Hepatocyte (in vitro differentiated cells): ENCODE data around the gene CGREF1. TPM values are rescaled to one million over a fixed set of nuclear protein-coding genes. Genes with fewer than 3 reads are reported as not detected.

Source experiments
- DNase-seq: peaks from one replicate; pipeline ENCODE4 v3.0.0-alpha.2; 2016; ENCODE audit warnings: low spot score
- H2AFZ ChIP-seq: fragments of 200-600 bp; sonication (generic); 2 replicates; pipeline ENCODE4 v1.6.0; 2016; ENCODE audit warnings: antibody characterized with exemption, mild to moderate bottlenecking
- H3K27ac ChIP-seq: fragments of 200-600 bp; sonication (generic); 2 replicates; pipeline ENCODE4 v1.5.1; 2016; ENCODE audit warnings: mild to moderate bottlenecking
- H3K27me3 ChIP-seq: fragments of 200-600 bp; sonication (generic); 2 replicates; pipeline ENCODE4 v1.6.1; 2016
- H3K36me3 ChIP-seq: fragments of 200-600 bp; sonication (generic); replicated peaks from 2 replicates; pipeline ENCODE4 v1.5.1; 2016; ENCODE audit warnings: low read depth; ENCODE audit not compliant: insufficient read depth
- H3K4me1 ChIP-seq: fragments of 200-600 bp; sonication (generic); 2 replicates; pipeline ENCODE4 v1.5.1; 2016; ENCODE audit warnings: mild to moderate bottlenecking, moderate library complexity; ENCODE audit not compliant: insufficient read depth
- H3K4me2 ChIP-seq: fragments of 200-600 bp; sonication (generic); 2 replicates; pipeline ENCODE4 v1.6.0; 2016
- H3K4me3 ChIP-seq: fragments of 200-600 bp; sonication (generic); 2 replicates; pipeline ENCODE4 v1.5.1; 2016; ENCODE audit warnings: mild to moderate bottlenecking
- H3K79me2 ChIP-seq: fragments of 200-600 bp; sonication (generic); 2 replicates; pipeline ENCODE4 v1.6.0; 2017; ENCODE audit warnings: mild to moderate bottlenecking
- H3K9me2 ChIP-seq: fragments of 200-600 bp; sonication (generic); replicated peaks from 2 replicates; pipeline ENCODE4 v1.6.0; 2017; ENCODE audit warnings: mild to moderate bottlenecking; ENCODE audit not compliant: insufficient read depth
- H3K9me3 ChIP-seq: fragments of 200-600 bp; sonication (generic); 2 replicates; pipeline ENCODE4 v1.5.1; 2016; ENCODE audit warnings: low read depth, mild to moderate bottlenecking
- H4K20me1 ChIP-seq: fragments of 200-600 bp; sonication (generic); 2 replicates; pipeline ENCODE4 v1.6.0; 2016; ENCODE audit warnings: mild to moderate bottlenecking; ENCODE audit not compliant: insufficient read depth, poor library complexity, severe bottlenecking
- EZH2 ChIP-seq: fragments of 200-600 bp; sonication (generic); IDR thresholded peaks from 2 replicates; pipeline ENCODE4 v1.6.1; 2016; ENCODE audit warnings: antibody characterized with exemption, mild to moderate bottlenecking, borderline replicate concordance
- EZH2phosphoT487 ChIP-seq: fragments of 200-600 bp; sonication (generic); IDR thresholded peaks from one replicate; pipeline ENCODE4 v1.6.1; 2018; ENCODE audit warnings: antibody characterized with exemption, mild to moderate bottlenecking, low read depth, moderate library complexity; ENCODE audit not compliant: unreplicated experiment, severe bottlenecking
- WGBS: methylation state at CpG from one replicate; pipeline ENCODE4 v1.1.6; 2016; ENCODE audit warnings: low lambda C conversion rate; ENCODE audit errors: missing lambda C conversion rate; 5-methylcytosine and 5-hydroxymethylcytosine counted together
- polyA plus RNA-seq: library from polyadenylated mRNA; unstranded; fragments of >200 nt; fragmentation: Nextera tagmentation; extraction: Ambion mirVana; gene quantifications from 2 replicates; pipeline ENCODE4 v1.2.1, GENCODE V29; 2016
- total RNA-seq: library from RNA; depleted of rRNA; stranded (reverse); fragments of >200 nt; gene quantifications from 2 replicates; pipeline ENCODE4 v1.2.3, GENCODE V29; 2014
- TF ChIP-seq, protein P1 (sequence below): fragments of 200-600 bp; sonication (generic); IDR thresholded peaks from 2 replicates; pipeline ENCODE4 v1.5.1; 2016; ENCODE audit warnings: antibody characterized with exemption, mild to moderate bottlenecking; ENCODE audit not compliant: poor library complexity

Gene CGREF1
- total and polyA plus RNA-seq, 2 experiments from 2014 or later: 1.8 to 2.5 TPM

DNA sequence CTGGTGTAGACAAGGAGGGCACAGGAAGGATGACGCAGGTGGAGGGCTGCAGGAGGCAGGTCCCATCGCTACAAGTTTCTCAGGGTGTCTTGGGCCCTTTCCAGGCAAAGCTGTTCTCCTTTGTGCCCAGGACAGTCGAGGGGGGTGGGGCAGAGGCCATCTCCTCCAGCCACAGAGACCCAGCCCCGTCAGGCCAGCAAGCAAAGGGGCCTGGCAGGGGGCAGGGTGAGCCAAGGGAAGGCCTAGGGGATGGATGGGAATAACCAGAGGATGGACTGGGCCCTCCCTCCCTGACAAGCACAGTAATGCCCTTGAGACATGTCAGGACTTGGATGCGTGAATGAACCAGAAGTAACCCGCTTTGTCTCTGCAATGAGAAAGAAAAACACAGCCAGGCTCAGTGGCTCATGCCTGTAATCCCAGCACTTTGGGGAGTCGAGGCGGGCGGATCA, 36.2 kb upstream of the CGREF1 start:
- Histone ChIP-seq H4K20me1 (no peaks in the 10 kb centered on the region), H3K27me3 (no peaks in the 10 kb centered on the region), H3K4me2 (no peak overlapping the region), H3K36me3 (no peaks in the 10 kb centered on the region), H3K9me3 (no peaks in the 10 kb centered on the region), H2AFZ (no peak overlapping the region), H3K79me2 (no peaks in the 10 kb centered on the region), H3K9me2 (no peaks in the 10 kb centered on the region), H3K4me3 (no peak overlapping the region), H3K27ac (no peak overlapping the region), H3K4me1 (no peaks in the 10 kb centered on the region)
- 88% methylated on average over 9 of the region's 9 CpGs for WGBS
- TF ChIP-seq EZH2 (no peak), EZH2phosphoT487 (no peak)
- TF ChIP-seq, protein P1, sequence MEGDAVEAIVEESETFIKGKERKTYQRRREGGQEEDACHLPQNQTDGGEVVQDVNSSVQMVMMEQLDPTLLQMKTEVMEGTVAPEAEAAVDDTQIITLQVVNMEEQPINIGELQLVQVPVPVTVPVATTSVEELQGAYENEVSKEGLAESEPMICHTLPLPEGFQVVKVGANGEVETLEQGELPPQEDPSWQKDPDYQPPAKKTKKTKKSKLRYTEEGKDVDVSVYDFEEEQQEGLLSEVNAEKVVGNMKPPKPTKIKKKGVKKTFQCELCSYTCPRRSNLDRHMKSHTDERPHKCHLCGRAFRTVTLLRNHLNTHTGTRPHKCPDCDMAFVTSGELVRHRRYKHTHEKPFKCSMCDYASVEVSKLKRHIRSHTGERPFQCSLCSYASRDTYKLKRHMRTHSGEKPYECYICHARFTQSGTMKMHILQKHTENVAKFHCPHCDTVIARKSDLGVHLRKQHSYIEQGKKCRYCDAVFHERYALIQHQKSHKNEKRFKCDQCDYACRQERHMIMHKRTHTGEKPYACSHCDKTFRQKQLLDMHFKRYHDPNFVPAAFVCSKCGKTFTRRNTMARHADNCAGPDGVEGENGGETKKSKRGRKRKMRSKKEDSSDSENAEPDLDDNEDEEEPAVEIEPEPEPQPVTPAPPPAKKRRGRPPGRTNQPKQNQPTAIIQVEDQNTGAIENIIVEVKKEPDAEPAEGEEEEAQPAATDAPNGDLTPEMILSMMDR: no peak
- DNase-seq: no peak

DNA sequence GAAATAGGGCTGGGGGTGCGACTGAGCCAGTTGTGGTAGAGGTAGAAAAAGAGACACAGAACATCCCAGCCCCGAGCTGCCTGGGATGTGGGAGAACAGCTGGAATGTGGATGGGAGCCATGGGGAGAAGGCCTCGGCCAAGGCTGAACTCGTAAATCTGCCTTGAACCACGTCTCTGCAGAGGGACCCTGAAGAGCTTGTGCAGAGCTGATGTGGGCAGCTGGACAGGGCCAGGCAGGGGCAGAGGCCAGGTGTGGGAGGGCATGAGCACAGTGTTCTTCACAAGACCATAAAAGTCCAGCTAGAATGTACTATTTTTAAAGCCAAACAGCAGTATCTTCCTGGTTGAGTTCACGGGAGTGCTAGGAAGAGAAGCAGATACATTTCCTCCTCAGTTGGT, 35.6 kb upstream of the CGREF1 start:
- 75% methylated on average over 6 of the region's 6 CpGs for whole genome bisulfite sequencing
- no peak overlapping the region for H2AFZ ChIP-seq
- no peaks in the 10 kb centered on the region for H3K9me2 ChIP-seq
- no peak overlapping the region for H3K27ac ChIP-seq
- no peaks in the 10 kb centered on the region for H3K36me3 ChIP-seq
- H3K27me3 ChIP-seq: no peaks in the 10 kb centered on the region
- H3K9me3 ChIP-seq: no peaks in the 10 kb centered on the region
- TF ChIP-seq EZH2phosphoT487 (no peak), EZH2 (no peak)
- TF ChIP-seq, protein P1: no peak
- H3K79me2 ChIP-seq: no peaks in the 10 kb centered on the region
- no peaks in the 10 kb centered on the region for H3K4me1 ChIP-seq
- H4K20me1 ChIP-seq: no peaks in the 10 kb centered on the region
- DNase-seq: no peak
- no peak overlapping the region for H3K4me3 ChIP-seq
- no peak overlapping the region for H3K4me2 ChIP-seq

DNA sequence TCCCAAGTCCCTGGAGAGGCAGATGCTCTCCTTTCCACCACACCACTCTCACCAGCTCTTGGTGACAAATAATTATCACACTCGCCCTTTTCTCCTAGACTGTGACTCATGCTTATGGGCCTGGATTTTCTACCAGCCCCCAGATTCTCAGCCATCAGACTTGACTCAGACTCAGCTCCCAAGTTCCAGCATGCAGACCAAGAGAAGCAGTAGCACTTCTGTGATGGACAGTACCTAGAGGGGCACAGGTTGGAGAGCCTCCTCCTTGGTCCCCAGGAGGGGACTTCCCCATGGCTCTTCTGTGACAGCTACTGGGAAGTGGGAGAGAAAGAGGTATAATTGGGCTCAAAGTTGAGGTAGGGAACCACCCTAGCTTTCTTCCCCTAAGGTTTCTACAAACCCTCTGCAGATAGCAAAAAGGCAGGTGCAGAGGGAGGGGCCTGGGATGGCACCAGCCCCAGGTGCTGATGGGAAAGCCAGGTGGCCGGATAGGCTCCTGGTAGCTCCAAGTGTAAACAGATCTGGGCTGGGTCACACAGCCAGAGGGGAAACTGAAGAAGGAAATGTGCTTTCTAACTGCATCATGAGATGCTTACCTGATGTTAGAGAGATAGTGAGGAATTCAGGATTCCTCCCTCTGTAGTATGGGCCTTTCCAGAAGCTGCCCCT, 34.0 kb upstream of the CGREF1 start:
- H3K27me3 ChIP-seq: no peaks in the 10 kb centered on the region
- no peak overlapping the region for H3K4me3 ChIP-seq
- WGBS: 65% methylated on average over 2 of the region's 2 CpGs
- H3K79me2 ChIP-seq: no peaks in the 10 kb centered on the region
- H3K9me3 ChIP-seq: no peaks in the 10 kb centered on the region
- TF ChIP-seq EZH2phosphoT487 (no peak), EZH2 (no peak)
- TF ChIP-seq, protein P1: no peak
- no peaks in the 10 kb centered on the region for H3K9me2 ChIP-seq
- H3K27ac ChIP-seq: no peak overlapping the region
- no peak for DNase-seq
- no peak overlapping the region for H2AFZ ChIP-seq
- H3K36me3 ChIP-seq: no peaks in the 10 kb centered on the region
- no peaks in the 10 kb centered on the region for H3K4me1 ChIP-seq
- H3K4me2 ChIP-seq: no peak overlapping the region
- H4K20me1 ChIP-seq: no peaks in the 10 kb centered on the region
